Measurements from ENCODE around the gene SH3PXD2A. TPM values are rescaled to one million over a fixed set of nuclear protein-coding genes. Genes with fewer than 3 reads are reported as not detected.

Gene SH3PXD2A
- polyA plus RNA-seq, 1 experiment: 50.2 TPM

DNA sequence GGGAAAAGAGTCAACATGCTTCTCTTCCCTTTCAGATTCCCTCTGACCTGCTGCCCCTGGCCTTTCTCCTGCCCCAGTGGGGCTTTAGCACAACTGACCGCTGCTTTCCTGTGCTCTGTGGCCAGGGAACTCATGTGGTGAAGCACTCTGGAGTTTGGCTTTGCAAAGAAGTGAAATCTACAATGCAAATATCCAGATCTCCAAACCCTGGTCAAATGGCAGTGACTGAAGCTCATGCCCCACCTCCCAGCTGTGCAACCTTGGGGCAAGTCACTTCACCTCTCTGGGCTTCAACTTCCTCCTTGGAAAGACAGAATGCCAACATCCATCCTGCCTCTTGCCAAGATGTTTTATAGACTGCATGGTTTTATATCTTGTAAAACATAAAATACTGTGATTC is 204.0 kb downstream of the SH3PXD2A start:
- Histone ChIP-seq H3K27me3 (ENCODE audit: control insufficient read depth, insufficient read depth, low read length) (no peaks in the 10 kb centered on the region), H3K36me3 (ENCODE audit: control insufficient read depth, insufficient read depth, low read length) (peaks cover 44% of the 10 kb centered on the region), H3K4me3 (ENCODE audit: low read depth, low read length) (no peak overlapping the region)
- no peak for DNase-seq (ENCODE audit: low read depth)
- TF ChIP-seq, protein P1, sequence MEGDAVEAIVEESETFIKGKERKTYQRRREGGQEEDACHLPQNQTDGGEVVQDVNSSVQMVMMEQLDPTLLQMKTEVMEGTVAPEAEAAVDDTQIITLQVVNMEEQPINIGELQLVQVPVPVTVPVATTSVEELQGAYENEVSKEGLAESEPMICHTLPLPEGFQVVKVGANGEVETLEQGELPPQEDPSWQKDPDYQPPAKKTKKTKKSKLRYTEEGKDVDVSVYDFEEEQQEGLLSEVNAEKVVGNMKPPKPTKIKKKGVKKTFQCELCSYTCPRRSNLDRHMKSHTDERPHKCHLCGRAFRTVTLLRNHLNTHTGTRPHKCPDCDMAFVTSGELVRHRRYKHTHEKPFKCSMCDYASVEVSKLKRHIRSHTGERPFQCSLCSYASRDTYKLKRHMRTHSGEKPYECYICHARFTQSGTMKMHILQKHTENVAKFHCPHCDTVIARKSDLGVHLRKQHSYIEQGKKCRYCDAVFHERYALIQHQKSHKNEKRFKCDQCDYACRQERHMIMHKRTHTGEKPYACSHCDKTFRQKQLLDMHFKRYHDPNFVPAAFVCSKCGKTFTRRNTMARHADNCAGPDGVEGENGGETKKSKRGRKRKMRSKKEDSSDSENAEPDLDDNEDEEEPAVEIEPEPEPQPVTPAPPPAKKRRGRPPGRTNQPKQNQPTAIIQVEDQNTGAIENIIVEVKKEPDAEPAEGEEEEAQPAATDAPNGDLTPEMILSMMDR (IDR thresholded peaks at IDR 0.05; ENCODE audit: insufficient read depth, low read depth, low read length): no peak
- CTCF ChIA-PET: interaction anchor here (5.4 kb wide), 1 partner anchor 35 kb away, joined by 25 read pairs; no protein-coding TSS in a partner anchor
- POLR2A ChIA-PET: no interaction called here

DNA sequence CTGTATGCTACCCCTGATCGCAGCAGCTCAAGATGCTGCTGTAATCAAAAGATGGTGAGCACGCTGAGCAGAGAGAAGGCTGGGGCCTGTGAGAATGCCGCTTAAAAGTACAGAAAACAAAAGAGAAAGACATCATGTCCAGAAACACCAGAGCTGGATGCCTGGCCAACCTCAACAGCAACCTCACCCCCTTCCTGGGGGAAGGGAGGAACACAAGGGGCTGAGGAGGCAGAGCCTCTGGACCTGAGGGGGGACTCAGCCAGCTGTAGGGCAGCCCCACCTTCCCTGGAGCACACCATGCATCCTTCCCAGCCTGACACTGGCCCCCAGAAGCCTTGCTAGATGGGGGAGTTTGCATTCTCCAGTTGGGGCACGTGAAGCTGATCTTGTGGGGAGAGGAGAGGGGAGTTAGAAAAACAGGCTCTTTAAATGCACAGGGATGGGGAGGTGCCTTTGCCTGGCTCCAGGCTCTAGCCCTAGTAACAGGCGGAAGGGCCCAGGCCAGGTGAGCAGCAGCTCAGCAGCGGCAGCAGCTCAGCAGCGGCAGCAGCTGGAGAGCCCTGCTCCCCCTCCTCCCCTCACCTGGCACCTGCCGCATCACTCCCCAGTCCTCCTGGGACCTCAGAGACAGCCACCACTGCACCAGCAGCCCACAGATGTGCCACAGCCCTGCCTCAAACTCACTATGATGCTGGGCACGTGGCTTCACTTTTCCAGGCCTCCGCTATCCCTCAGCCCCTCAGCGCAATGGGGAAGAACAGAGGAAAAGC is 205.5 kb downstream of the SH3PXD2A start:
- TF ChIP-seq, protein P1 (IDR thresholded peaks at IDR 0.05; ENCODE audit: insufficient read depth, low read depth, low read length): no peak
- no peaks in the 10 kb centered on the region for H3K27me3 ChIP-seq (ENCODE audit: control insufficient read depth, insufficient read depth, low read length)
- peaks cover 41% of the 10 kb centered on the region for H3K36me3 ChIP-seq (ENCODE audit: control insufficient read depth, insufficient read depth, low read length)
- ChIA-PET POLR2A (no interaction called here), CTCF (interaction anchor here (1.0 to 5.4 kb wide), 6 partner anchors 9 to 44 kb away, joined by 3 to 25 read pairs (median 6); no protein-coding TSS in a partner anchor)
- DNase-seq (ENCODE audit: low read depth): no peak
- H3K4me3 ChIP-seq (ENCODE audit: low read depth, low read length): no peak overlapping the region

DNA sequence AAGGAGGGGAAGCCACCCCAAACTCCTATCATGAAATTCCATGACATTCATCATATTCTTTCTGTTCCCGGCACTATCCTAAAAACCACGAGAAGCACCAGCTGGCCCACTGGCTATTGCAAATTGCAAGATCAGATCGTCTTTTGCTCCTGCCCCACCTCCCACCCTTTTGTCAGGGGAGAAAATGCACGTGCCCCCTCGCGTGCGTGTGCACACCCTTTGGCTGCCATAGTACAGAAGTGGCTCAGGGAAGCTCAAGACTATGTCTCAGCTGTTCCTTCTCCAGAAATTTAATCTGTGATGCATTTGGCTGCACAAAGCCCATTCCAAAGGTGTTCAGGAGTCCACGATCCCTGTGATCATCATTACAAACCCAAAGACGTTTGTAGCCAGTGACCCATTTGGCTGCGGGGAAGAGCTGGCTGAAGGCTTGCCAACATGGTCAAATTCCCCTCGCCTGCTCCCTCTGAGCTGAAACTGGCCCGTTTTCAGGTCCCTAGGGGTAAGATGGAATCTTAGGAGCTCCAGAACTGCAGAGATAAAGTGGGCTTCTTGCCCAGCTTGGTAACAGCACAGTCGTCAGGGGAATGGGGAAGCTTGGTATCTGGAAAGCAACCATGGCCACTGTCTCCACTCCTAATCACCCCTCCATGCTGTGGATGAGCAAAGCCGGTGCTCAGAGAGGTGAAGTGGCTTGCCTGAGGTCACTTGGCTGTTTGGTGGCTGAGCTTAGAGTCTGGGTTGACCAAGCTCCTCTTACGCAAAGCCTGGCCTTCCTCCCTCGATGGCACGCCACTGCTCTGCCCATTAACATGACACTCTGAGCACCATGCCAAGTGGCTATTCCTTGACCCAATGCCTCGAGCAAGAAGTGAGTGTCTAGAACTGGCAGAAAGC is 206.5 kb downstream of the SH3PXD2A start:
- H3K36me3 ChIP-seq (ENCODE audit: control insufficient read depth, insufficient read depth, low read length): peaks cover 37% of the 10 kb centered on the region
- H3K27me3 ChIP-seq (ENCODE audit: control insufficient read depth, insufficient read depth, low read length): no peaks in the 10 kb centered on the region
- no peak overlapping the region for H3K4me3 ChIP-seq (ENCODE audit: low read depth, low read length)
- POLR2A ChIA-PET: interaction anchor here (1.0 kb wide), 1 partner anchor 10 kb away, joined by 3 read pairs; no protein-coding TSS in a partner anchor
- DNase-seq (ENCODE audit: low read depth): no peak
- CTCF ChIA-PET: interaction anchor here (1.0 to 5.4 kb wide), 6 partner anchors 10 to 43 kb away, joined by 3 to 25 read pairs (median 6); no protein-coding TSS in a partner anchor
- TF ChIP-seq, protein P1 (IDR thresholded peaks at IDR 0.05; ENCODE audit: insufficient read depth, low read depth, low read length): no peak

DNA sequence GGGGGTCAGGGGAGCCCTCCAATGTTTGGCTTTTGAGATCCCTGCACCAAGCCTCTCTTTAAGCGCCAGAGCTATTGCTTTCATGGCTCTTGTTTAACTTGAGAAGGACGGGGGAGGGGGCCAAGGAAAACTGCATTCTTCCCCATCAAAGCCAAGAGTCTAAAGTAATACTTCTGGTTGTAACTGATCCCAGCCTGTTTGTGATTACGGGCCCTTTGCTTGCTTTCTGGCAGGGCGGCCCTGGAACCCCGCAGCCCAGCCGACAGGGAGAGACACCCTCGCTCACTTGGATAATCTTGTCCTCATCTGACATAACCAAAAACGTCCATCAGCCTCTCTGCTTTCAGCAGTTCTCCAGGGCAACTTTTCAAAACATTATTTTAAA is 207.1 kb downstream of the SH3PXD2A start:
- Histone ChIP-seq H3K4me3 (ENCODE audit: low read depth, low read length) (no peak overlapping the region), H3K27me3 (ENCODE audit: control insufficient read depth, insufficient read depth, low read length) (no peaks in the 10 kb centered on the region), H3K36me3 (ENCODE audit: control insufficient read depth, insufficient read depth, low read length) (peaks cover 33% of the 10 kb centered on the region)
- TF ChIP-seq, protein P1 (IDR thresholded peaks at IDR 0.05; ENCODE audit: insufficient read depth, low read depth, low read length): no peak
- ChIA-PET CTCF (interaction anchor here (0.5 to 5.4 kb wide), 4 partner anchors 11 to 42 kb away, joined by 3 to 25 read pairs (median 6); no protein-coding TSS in a partner anchor), POLR2A (interaction anchor here (1.0 kb wide), 1 partner anchor 10 kb away, joined by 3 read pairs; no protein-coding TSS in a partner anchor)
- no peak for DNase-seq (ENCODE audit: low read depth)

DNA sequence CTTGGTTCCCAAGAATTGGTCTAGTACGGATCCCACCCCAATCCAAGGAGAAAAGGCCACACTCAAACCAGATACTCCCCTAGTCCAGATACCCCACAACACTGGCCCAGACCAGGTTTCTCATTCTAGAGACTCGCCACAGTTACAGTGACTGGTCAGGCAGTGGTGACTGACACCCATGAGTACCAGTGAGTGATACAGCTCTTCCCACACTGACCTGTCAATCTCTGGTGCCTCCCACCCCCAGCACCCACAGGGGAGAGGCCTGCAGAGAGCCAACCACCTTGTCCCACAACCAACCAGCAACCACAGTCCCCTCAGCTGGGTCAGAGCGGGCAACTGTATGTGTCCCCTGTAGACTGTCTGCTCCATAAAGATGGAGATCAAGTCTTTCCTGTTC is 209.1 kb downstream of the SH3PXD2A start:
- ChIA-PET POLR2A (no interaction called here), CTCF (interaction anchor here (0.7 to 1.9 kb wide), 7 partner anchors 9 to 47 kb away, joined by 3 to 6 read pairs (median 4); no protein-coding TSS in a partner anchor)
- DNase-seq (ENCODE audit: low read depth): no peak
- no peak overlapping the region for H3K4me3 ChIP-seq (ENCODE audit: low read depth, low read length)
- H3K27me3 ChIP-seq (ENCODE audit: control insufficient read depth, insufficient read depth, low read length): no peaks in the 10 kb centered on the region
- TF ChIP-seq, protein P1 (IDR thresholded peaks at IDR 0.05; ENCODE audit: insufficient read depth, low read depth, low read length): no peak
- peaks cover 26% of the 10 kb centered on the region for H3K36me3 ChIP-seq (ENCODE audit: control insufficient read depth, insufficient read depth, low read length)

All from BJ (cell line).